Measurements from ENCODE around the gene ADM. TPM values are rescaled to one million over a fixed set of nuclear protein-coding genes. Genes with fewer than 3 reads are reported as not detected.
A peak's percentile ranks its signal among the peaks of the same experiment; 100 is the strongest.

The ADM gene
- total RNA-seq, 1 experiment from 2014 or later, result 87.2 TPM

GRCh38 chr11:10303558-10304363 is 1.1 kb upstream of the ADM start:
- no peak for TF ChIP-seq EGR1 (IDR thresholded peaks at IDR 0.05; ENCODE audit: low read depth)
- TF ChIP-seq POLR2AphosphoS5 (IDR thresholded peaks at IDR 0.05; ENCODE audit: low read depth, low read length), result peak; percentile 53; the same call in 1 of the 2 replicates
- TF ChIP-seq CEBPB (IDR thresholded peaks at IDR 0.05; ENCODE audit: low read depth), result no peak
- no peak for TF ChIP-seq MAX (IDR thresholded peaks at IDR 0.05)
- peak; percentile 67 for TF ChIP-seq POLR2A (IDR thresholded peaks at IDR 0.05; ENCODE audit: borderline replicate concordance, extremely low read depth, insufficient read depth, insufficient read length)
- TF ChIP-seq ZBTB33 (IDR thresholded peaks at IDR 0.05; ENCODE audit: extremely low read depth, insufficient replicate concordance, low read length), result no peak
- ChIA-PET POLR2A (interaction anchor here (0.6 to 4.5 kb wide), 23 partner anchors 8 to 946 kb away, joined by 3 to 37 read pairs (median 4); no protein-coding TSS in a partner anchor), RAD21 (ENCODE audit: low non-redundant PET in 1 of 2, low total read pairs in 2 of 2, uncharacterized antibody in 2 of 2, unreplicated experiment in 2 of 2) (interaction anchor here (0.7 to 1.1 kb wide), 3 partner anchors 63 to 546 kb away, joined by 3 read pairs; no protein-coding TSS in a partner anchor), CTCF (interaction anchor here (1.0 to 2.7 kb wide), 12 partner anchors 8 to 690 kb away, joined by 3 to 16 read pairs (median 4); no protein-coding TSS in a partner anchor)
- H3K9ac ChIP-seq (ENCODE audit: low read length), result peak overlapping the region; percentile 94
- H4K20me1 ChIP-seq (ENCODE audit: insufficient read depth), result no peaks in the 10 kb centered on the region
- H2AFZ ChIP-seq (ENCODE audit: low read depth, low read length, poor library complexity, severe bottlenecking), result no peak overlapping the region
- intact Hi-C loops (cut with micrococcal nuclease), result loop anchor here (2.0 kb wide), 1 partner anchor 95 kb away; no protein-coding TSS in a partner anchor
- ATAC-seq, result peak; percentile 26
- H3K9me2 ChIP-seq (ENCODE audit: insufficient read depth), result no peaks in the 10 kb centered on the region
- no peak for DNase-seq (ENCODE audit: low read depth, low spot score)
- no peaks in the 10 kb centered on the region for H3K27me3 ChIP-seq (ENCODE audit: insufficient read depth, low read length)
- H3K9me3 ChIP-seq (ENCODE audit: control insufficient read depth in 1 of 2, insufficient read depth in 1 of 2, low read depth in 1 of 2, low read length in 2 of 2), result no peaks in the 10 kb centered on the region
- peak overlapping the region; percentile 97 for H3K27ac ChIP-seq (ENCODE audit: low read depth, low read length)
- peaks cover 30 to 55% of the 10 kb centered on the region in 2 experiments for H3K4me1 ChIP-seq (ENCODE audit: control insufficient read depth in 1 of 2, insufficient read depth in 2 of 2, low read length in 2 of 2)
- peaks cover 47% of the 10 kb centered on the region for H3K79me2 ChIP-seq (ENCODE audit: insufficient read depth, low read length)
- TSS peak; percentile 68 for BruUV-seq (replicated peaks)
- H3K4me2 ChIP-seq (ENCODE audit: low read length), result peak overlapping the region; percentile 98
- H3K4me3 ChIP-seq (replicated peaks in 1 of 2; ENCODE audit: low read depth in 1 of 2, low read length in 2 of 2), result peak overlapping the region; percentile 85 to 93
- H3K36me3 ChIP-seq (ENCODE audit: control insufficient read depth in 1 of 2, insufficient read depth in 2 of 2, low read length in 2 of 2), result peaks cover 0 to 23% of the 10 kb centered on the region in 2 experiments; a peak in 2 of 4 replicates
